ENCODE measurements around the gene ACOX2. TPM values are rescaled to one million over a fixed set of nuclear protein-coding genes. Genes with fewer than 3 reads are reported as not detected.

Gene ACOX2
- total and polyA plus RNA-seq, 2 of the 13 experiments (the other 11 are each of a cell fraction or from before 2014, with no cell fraction given): 42.6 to 98.5 TPM

GRCh38 chr3:58520403-58521335, 16.3 kb downstream of the ACOX2 start (continued):
- TF ChIP-seq ZNF552 (CRISPR knock-in tag; IDR thresholded peaks at IDR 0.05; ENCODE audit: borderline replicate concordance) (peak; percentile 87), HMGA1 (CRISPR knock-in tag; conservative IDR thresholded peaks at IDR 0.05) (no peak), JUN (CRISPR knock-in tag; IDR thresholded peaks at IDR 0.05) (no peak), BRD4 (CRISPR knock-in tag; IDR thresholded peaks at IDR 0.05) (no peak), ZNF670 (CRISPR knock-in tag; IDR thresholded peaks at IDR 0.05; ENCODE audit: borderline replicate concordance) (no peak; the same call in 1 of the 2 replicates), ZNF335 (CRISPR knock-in tag; IDR thresholded peaks at IDR 0.05) (peak; percentile 26; the same call in 1 of the 2 replicates), NFKB2 (CRISPR knock-in tag; IDR thresholded peaks at IDR 0.05; ENCODE audit: borderline replicate concordance) (peak; percentile 70), POLR2A (IDR thresholded peaks at IDR 0.05; ENCODE audit: insufficient read depth in 1 of 2, low read depth in 2 of 2, low read length in 2 of 2) (peak in 1 of 2 experiments; percentile 22; a peak in 1 of 4 replicates), ZNF263 (CRISPR knock-in tag; IDR thresholded peaks at IDR 0.05) (peak; percentile 62; the same call in 1 of the 2 replicates), ZNF20 (CRISPR knock-in tag; IDR thresholded peaks at IDR 0.05) (no peak), ZNF484 (CRISPR knock-in tag; IDR thresholded peaks at IDR 0.05; ENCODE audit: borderline replicate concordance, low read depth) (0 out of 2 replicates have a peak, but pooled peaks have one; percentile 79), ZNF775 (CRISPR knock-in tag; IDR thresholded peaks at IDR 0.05; ENCODE audit: borderline replicate concordance) (no peak), FOSL1 (CRISPR knock-in tag; IDR thresholded peaks at IDR 0.05; ENCODE audit: borderline replicate concordance) (no peak), ATRX (CRISPR knock-in tag; IDR thresholded peaks at IDR 0.05; ENCODE audit: borderline replicate concordance) (no peak), ZNF138 (CRISPR knock-in tag; IDR thresholded peaks at IDR 0.05; ENCODE audit: low read depth) (peak; percentile 86; the same call in 1 of the 2 replicates), SIX4 (CRISPR knock-in tag; IDR thresholded peaks at IDR 0.05) (peak; percentile 47; the same call in 1 of the 2 replicates), EED (CRISPR knock-in tag; IDR thresholded peaks at IDR 0.05) (no peak; the same call in 1 of the 2 replicates), ZNF639 (CRISPR knock-in tag; conservative IDR thresholded peaks at IDR 0.05) (0 out of 2 replicates have a peak, but pooled peaks have one; percentile 58), SKI (IDR thresholded peaks at IDR 0.05; ENCODE audit: partially characterized antibody) (no peak), JDP2 (CRISPR knock-in tag; IDR thresholded peaks at IDR 0.05; ENCODE audit: borderline replicate concordance) (no peak), ZNF776 (CRISPR knock-in tag; IDR thresholded peaks at IDR 0.05) (peak; percentile 67), NR2F1 (CRISPR knock-in tag; IDR thresholded peaks at IDR 0.05) (no peak), ZNF674 (CRISPR knock-in tag; IDR thresholded peaks at IDR 0.05; ENCODE audit: low read depth) (no peak), MBNL3 (CRISPR knock-in tag; conservative IDR thresholded peaks at IDR 0.05) (no peak), FOXO1 (CRISPR knock-in tag; IDR thresholded peaks at IDR 0.05) (peak; percentile 45), POLR2G (IDR thresholded peaks at IDR 0.05; ENCODE audit: low read depth, low read length) (0 out of 2 replicates have a peak, but pooled peaks have one; percentile 21)
- TF ChIP-seq, protein P1, sequence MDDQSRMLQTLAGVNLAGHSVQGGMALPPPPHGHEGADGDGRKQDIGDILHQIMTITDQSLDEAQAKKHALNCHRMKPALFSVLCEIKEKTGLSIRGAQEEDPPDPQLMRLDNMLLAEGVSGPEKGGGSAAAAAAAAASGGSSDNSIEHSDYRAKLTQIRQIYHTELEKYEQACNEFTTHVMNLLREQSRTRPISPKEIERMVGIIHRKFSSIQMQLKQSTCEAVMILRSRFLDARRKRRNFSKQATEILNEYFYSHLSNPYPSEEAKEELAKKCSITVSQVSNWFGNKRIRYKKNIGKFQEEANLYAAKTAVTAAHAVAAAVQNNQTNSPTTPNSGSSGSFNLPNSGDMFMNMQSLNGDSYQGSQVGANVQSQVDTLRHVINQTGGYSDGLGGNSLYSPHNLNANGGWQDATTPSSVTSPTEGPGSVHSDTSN (CRISPR knock-in tag; IDR thresholded peaks at IDR 0.05; ENCODE audit: borderline replicate concordance): no peak
- TF ChIP-seq, protein P2, sequence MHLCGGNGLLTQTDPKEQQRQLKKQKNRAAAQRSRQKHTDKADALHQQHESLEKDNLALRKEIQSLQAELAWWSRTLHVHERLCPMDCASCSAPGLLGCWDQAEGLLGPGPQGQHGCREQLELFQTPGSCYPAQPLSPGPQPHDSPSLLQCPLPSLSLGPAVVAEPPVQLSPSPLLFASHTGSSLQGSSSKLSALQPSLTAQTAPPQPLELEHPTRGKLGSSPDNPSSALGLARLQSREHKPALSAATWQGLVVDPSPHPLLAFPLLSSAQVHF (CRISPR knock-in tag; IDR thresholded peaks at IDR 0.05): no peak
